NCI-H524 treated with DMSO at 0.1 percent for 48 hours (cell line): Measurements from ENCODE around the gene DDX59.

Source experiments
- DNase-seq: peaks from one replicate; lab custom pipeline; 2025; lab: John Stamatoyannopoulos, UW

DDX59 gene

DNA sequence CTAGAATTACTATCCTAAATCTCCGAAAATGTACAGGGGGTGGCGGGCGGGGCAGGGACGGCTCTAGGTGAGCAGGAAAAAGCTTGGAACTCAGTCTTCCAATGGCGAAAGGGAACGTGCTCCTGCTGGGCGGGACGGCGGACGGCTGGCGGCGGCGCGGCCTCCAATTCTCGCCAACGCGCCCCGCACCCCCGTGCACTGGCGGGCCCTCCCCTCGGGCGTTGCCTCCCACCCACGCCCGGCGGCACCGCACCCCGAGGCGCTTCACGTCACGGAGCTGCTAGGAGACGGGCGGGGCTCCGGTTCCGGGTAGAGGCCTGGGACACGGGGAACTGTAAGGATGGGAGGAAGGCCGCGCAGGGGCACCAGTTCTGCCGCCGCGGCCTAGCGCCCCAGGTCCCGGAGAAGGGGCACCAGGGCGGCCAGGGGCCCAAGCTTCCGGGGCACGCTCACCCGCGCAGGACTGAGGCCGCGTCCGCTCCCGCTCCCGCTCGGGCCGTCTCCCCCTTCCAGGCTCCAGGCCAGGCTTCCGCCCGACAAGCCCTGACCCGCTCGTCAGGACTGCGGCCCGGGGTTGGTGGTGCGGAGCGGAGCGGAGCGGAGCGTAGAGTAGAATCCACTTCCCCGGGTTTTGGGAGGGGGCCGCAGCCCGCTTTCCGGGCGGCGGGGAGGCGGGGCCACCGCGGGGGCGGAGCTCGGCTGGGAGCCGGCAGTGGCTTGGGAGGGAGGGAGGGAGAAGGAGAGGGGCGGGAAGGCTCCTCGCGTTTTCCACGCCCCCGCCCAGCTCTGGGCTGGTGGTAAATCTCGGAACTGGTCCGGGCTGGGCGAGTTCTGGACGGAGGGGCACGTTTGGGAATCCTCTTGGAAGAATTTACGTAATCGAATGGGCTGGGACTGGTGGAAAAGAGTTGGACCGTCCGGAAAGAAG lies at the start of gene DDX59:
TSS of gene DDX59 (minus strand) at position 594 of the 928 bp plus-strand sequence. CDS start 3,167 bp downstream, outside the sequence.
- peak; percentile 93 for DNase-seq

DNA sequence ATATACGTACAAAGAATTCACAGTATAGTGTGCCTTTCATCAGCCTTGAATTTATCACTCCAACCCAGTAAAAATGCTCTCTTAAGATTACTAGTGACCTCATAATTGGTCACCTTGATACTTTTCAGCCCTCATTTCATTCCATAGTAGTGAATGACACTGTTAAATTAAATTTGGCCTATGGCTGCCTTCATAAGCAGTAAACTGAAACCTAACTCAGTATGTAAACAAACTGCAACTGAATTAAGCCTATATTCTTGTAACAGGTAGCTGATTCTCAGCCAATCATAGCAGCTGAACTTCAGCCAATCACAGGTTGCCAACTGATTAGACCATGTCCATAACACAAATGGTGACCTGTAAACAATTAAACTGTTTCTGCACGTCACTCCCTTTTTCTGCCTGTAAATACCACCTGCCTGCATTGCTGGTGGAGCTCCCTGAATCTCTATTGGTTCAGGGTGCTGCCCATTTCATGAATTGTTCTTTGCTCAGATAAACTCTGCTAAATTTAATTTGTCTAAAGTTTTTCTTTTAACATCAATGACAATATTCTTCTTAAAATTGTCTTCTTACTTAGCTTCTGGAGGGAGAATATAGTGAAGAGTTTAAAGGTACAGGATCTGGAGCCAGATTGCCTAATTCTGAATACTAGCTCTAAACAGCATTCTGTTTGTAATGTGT lies 44.9 kb upstream of the DDX59 start:
- DNase-seq = no peak

DNA sequence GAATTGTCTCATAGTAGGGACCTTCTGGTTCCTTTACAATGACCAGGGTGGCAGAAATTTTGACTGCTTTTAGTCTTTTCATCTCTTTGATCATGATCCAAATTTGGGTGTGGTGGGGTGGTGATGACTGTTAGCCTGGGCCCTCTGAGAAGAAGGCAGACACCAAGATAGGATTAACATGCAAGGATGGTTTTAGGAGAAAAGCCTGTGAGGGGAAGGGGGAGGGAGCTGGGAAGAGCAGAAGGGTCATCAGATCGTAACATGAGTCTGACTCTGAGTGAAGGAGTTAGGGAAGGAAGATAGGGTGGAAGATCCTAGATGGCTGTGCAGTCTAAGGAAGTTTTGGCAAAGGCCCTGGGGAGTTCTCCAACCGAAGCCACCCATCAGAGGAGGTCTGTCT lies 40.5 kb upstream of the DDX59 start:
- DNase-seq = no peak

DNA sequence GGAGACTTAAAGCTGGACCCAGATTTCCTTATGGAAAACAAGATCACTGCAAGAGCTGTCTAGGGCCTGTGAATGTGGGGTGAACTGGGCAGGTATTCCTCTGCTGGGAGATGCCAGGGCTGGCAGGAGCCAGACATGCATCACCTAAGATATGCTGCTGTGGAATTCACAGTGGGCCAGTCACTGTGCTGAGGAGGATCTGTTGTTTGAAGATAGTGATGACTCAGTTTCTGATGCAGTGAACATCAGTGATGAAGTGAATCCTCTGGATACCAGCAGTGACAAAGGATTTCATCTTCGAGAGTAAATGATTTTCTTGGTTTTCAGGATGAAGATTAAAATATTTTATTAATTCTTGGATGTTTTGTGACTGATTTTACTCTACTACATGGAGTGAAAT lies 39.1 kb upstream of the DDX59 start:
- no peak for DNase-seq

DNA sequence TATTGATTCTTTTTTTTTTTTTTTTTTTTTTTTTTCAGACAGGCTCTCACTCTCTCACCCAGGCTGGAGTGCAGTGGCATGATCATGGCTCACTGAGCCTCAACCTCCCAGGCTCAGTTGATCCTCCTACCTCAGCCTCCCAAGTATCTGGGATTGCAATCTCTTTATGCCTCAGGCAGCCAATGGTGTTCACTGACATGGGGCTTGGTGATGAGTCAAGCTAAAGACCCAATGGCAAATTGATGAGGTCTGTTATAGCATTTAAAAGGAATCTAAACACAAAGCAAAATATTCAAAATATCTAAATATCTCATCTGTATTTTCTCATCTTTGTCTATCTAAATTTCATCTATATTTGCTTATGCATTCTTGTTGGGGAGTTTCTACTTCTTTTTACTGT lies 38.5 kb upstream of the DDX59 start:
- no peak for DNase-seq

DNA sequence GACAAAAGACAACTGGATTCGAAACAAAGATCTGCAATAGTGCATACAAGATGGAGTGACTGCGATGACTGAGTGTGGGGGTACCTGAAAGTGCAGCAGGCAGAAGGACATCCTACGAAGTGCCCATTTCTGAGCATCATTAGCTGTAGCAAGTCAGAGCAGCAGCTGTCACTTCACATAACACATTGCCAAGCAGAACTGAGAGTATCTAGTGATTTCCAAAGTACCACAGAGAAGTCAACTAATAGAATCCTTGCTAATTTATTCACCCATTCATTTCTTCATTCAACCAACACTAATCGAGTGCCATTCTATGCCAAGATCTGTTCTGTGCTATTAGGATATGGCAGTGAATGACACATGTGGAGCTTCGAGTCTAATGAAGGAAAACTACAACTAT lies 37.4 kb upstream of the DDX59 start:
- DNase-seq = no peak

DNA sequence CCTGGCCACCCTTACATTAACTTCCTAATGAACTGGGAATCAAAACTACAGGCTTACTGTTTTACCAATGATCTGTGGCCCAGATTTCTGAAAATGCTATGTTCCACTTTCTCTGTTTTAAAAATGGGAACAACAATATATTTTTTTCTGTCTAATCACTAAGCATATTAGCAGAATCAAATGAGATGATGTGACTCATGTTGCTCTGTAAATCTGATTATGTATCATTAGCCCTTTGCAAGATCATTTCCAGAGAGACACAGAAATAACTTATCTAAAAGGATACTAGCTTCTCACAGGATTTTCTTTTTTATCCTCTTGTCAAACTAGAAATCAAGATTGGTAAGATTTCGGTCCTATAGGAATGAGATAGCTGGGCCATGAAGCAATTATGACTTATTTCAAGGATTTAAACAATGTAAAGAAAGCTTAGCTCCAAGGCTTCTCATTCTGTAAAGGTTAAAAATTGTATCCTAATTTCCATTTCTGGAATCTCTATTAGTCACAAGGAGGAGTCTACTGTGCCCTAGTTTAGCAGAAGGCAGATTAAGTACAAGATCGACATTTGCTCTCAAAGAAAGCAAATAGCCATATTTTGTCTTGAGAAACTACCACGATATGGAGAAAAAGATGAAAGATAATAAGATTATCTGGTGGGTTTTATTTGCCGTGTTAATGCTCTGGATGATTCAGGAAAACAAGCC lies 36.6 kb upstream of the DDX59 start:
- DNase-seq = no peak

DNA sequence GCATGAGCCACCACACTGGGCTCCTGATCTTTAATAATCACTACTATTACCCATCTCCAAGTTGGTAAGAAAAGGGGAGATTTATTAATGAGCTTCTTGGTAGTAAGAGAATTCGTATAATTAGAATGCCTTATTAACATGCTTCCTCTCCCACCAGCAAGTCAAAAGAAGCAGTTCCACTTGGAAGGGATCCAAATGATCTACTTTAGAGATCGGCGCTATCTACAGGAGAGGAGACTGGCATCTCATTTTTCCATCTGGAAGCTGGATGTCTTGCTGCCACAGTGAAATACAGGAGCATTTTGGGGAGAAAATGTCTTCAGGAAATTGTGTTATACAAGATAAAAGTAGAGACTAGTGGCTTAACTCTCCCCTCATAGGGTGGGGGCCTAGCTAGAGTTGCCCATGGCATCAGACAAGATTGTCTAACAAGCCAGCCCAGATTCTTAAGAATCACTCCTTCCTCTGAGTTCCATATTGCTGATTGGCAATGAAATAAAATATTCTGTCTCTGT lies 35.3 kb upstream of the DDX59 start:
- no peak for DNase-seq

DNA sequence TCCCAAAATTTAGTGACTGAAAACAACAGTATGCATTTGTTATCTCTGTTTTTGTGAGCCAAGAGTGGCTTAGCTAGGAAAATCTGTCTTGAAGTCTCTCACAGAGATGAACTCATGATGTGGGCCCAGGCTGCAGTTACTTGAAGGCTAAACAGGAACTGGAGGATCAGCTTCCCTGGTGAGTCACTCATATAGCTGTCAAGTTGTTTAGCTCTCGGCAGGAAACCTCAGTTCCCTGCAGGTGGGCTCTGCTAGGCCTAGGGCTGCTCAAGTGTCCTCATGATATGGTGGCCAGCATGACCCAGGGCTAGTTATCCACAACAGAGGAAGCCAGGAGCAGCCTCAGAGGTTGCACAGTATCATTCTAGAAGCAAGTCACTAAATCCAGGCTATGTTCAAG lies 30.2 kb upstream of the DDX59 start:
- no peak for DNase-seq

DNA sequence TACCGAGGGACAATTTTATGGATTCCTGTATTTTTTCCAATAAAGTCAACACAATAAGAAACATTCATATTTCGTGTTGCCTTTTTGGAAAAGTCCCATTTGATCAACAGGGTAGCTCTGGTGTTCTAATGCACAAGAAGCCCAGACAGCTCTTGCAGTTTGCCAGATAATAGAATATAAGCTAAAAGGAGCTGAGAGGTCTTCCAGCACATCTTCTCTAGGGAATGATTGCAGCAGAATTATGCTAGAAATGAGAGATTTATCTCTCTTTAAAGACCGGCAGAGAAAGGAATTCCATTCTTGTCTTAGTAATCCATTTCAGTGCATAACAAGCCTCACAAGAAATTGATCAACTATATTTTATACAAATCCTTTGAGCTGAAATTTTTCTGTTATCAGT lies 25.0 kb upstream of the DDX59 start:
- DNase-seq = no peak

DNA sequence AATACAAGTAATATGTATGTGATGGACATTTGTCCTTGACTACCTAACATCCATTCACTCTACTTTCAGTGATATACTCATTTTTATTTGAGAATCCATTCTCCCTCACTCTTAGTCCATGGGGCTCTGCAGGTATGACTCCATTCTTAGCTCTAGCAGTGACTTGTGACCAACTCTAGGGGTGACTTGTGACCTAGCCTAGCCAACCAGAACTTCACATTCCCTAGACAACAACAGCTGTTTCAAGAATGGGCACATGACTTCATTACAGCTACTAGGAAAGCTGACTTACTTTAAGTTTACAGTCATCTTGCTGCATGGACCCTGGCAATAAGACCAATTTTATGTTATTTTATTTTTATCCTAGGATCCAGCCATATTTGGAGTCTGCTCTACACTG lies 23.6 kb upstream of the DDX59 start:
- no peak for DNase-seq

DNA sequence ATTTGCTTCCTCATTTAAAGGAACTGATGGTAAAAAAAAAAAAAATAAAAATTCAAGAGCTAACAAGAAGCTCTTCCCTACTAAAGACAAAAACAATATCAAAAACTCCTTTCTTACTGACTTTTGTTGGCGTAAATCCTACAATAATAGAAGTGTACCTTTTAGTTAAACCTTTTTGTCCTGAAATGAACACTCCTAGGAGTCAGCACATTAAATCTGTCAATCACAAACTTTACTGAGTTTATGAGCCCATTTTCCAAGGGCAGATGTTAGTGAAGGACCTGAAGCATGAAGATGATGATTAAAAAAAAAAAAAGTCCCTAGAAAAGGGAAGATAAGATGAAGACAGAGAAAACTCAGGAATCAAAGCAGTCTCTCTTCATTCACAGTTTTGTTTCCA lies 22.6 kb upstream of the DDX59 start:
- DNase-seq = no peak

DNA sequence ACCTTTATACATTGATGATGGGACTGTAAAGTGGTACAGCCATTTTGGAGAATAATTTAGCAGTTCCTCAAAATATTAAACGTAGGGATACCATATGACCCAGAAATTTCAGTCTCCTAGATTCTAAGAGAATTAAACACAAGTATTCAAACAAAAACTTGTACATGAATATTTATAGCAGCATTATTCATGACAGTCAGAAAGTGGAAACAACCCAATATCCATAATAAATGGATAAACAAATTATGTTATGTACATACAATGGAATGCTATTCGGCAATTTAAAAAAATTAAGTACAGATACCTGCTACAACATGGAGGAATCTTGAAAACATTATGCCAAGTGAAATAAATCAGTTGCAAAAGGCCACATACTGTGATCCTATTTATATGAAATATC lies 16.9 kb upstream of the DDX59 start:
- no peak for DNase-seq

DNA sequence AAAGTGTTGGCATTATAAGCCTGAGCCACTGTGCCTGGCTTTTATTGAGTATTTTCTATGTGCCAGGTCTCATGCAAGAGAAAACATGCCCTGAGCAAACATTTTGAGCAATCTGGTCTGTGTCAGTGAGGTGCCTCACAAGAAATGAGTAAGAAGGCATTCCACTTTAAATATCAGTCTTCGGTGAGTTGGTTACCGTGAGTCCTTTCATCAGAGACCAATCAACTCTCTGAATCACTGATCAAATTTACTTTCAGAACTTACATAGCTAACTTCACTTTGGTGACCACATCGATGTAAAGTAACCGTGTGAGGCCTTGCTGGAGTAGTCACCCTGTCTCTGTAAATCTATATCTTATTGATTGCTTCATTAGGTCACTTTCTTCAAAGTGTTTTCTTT lies 14.3 kb upstream of the DDX59 start:
- DNase-seq = no peak

DNA sequence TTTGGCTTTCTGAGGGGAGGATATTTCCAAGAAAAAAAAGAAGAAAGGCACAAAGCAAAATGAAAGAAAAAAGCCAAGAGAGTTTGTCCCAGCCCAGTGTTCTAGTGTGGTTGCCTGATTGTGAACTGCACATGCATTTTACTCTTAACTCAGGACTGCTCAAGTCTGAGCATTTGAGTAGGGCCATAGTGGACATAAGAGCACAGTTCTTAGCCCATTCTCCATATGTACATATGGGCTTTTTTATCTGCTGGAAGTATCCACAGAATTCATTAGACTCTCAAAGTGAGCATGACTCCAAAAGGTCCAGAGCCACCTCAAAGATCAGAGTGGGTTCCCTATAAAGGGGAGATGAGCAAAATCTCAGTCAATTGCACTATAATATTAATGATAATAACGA lies 13.6 kb upstream of the DDX59 start:
- DNase-seq = no peak

DNA sequence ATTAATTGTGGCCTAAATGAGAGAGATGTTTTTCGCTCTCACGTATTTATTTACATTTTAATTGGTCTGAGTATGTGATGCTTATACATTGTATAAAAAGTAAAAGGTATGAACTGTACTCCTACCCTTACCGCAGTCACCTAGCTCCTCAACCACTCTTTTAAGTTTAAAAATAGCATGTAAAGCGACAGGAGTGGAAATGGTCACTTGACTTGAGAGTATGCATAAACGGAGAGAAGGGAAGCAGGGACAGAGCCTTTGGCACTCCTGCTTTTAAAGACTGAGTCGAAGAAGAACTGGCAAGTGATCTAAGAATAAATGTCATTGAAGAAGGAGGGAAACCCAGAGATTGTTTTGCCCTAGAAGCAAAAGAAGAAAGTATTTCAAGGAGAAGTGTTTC lies 11.5 kb upstream of the DDX59 start:
- no peak for DNase-seq

DNA sequence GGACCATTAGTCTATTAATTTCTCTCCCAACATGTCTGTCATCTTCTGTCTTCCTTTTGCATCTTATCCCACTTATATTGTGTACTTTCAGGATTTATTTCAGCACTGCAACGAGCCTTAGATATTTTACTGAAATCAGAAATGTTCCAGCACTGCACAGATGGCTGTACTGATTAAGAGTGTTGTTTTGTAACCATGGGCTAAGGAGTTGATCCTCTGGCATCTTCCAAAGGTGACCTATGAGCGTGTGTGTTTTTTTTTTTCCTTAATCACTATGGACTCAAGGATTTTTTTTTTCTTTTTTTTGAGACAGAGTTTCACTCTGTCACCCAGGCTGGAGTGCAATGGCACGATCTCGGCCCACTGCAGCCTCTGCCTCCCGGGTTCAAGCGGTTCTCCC lies 7.1 kb upstream of the DDX59 start:
- peak; percentile 38 for DNase-seq

DNA sequence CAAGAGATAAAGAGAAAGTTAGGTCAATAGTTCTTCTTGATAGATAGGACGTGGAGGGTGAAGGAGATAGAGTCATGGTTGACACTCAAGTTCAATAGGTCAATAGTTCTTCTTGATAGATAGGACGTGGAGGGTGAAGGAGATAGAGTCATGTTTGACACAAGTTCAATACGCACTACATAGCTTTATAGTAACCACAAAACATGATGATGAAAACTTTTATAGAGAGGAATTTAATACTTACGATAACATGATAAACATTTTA lies 5.8 kb upstream of the DDX59 start:
- DNase-seq = no peak

DNA sequence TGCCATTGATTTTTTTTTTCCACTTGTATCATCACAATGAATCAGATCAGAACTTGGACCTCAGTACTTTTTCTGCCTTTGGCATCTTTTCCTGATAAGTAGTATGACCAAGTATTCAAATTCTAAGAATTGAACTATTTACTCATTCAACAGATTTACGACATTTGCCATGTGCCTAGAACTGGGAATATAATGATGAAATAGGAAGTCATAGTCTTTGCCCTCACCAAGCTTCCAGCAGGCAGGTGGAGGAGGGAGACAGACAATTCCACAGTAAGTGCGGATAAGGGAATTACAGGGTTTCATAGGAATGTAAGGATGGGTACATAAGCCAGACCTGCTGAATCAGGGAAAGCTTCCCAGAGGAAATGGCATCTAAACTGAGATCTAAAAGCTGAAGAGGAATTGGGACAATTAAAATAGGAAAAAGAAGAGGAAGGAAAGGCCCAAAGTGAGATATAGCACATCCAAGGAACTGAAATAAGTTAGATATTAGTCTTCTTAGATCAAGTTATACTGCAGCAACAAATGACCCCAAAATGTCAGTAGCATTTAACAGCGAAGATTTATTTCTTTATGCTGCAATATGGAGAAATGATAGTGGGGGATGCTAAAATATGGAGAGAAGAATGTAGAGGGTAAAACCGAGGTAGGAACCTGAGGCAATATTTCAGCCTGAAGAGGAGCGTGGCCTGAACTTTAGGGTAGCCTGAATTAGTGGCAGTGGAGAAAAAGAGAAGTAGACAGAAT lies 5.3 kb upstream of the DDX59 start:
- DNase-seq = no peak

DNA sequence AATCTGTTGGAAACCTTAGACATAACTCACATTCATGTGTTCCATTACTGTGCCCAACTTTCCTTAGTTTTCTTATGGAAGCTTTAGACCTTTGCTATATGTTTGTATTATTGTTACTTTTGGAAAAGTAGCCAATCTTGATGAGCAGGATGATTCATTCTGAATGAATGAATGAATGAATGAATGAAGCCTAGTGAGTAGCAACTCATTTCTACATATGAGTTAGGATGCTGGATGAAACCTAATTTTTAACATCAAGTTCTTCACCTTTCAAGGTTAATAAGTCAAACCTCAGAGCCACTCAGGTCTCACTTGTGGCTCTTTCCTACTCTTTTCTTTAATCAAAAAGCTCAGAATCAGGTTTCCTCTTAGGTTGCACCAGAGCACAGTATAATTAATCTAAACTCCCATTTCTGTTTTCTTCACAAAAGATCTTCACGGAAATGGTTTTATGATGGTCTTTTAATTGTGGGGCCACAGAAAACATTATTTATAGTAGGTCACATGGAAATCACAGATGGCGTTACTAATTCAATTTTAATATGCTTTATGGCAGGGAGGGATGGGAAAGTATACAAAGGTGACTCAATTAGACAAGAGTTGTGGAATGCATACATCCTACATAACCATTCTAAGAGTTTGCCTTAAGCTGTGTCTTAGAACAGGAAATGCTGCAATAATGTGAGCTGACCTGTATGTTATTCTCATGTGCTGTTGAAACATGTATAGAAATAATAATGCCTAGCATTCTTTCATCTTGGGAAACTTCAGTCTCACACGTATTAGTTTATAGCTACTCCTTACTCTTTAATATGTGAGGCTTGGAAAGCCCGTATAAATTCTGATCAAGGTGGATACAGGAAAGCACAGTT lies 4.5 kb upstream of the DDX59 start:
- DNase-seq = no peak

DNA sequence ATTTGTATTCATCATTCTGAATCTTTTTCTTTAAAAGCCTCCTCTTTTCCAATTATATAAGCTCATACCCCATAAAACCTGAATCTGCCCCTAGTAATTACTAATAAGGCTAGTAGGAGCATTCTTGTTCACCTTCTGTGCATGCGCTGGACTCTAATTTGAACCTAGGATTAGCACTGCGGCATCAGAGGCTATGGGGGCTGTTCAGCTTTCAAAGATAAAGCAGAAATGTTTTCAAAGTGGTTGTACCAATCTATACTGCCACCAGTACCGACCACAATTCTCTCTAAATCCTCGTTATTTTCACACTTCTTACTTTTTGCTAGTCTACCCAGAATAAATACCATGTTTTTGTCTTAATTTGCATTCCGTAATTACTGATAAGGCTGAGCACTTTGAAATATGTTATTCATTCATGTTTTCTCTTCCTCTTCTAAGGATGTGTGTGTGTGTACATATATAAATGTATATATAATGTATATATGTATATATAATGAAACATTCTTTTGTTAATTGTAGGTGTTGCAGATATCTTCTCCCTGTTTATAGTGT lies 1.6 kb upstream of the DDX59 start:
- DNase-seq = no peak
